ENCODE data around the gene NRTN. TPM values are rescaled to one million over a fixed set of nuclear protein-coding genes. Genes with fewer than 3 reads are reported as not detected.
A peak's percentile ranks its signal among the peaks of the same experiment; 100 is the strongest.
"Not testable (repeated sequence)": the region's sequence is repeated elsewhere in the genome, so short reads cannot be mapped to it uniquely, and the experiment has no call there.

NRTN gene
- 0.23 and 0.44 TPM in 2 replicates for total RNA-seq

- intact Hi-C loops (cut with micrococcal nuclease), result loop anchor here (1.0 to 10.0 kb wide), 5 partner anchors 14 to 218 kb away; partner anchors contain the start of gene VMAC
- DNase-seq (ENCODE audit: low spot score), result no peak
- Mint-ChIP-seq H3K9me3 (no peaks in the 10 kb centered on the region), H3K4me3 (peak within 1 kb of the TSS; percentile 80), H3K36me3 (ENCODE audit: low read depth) (no peaks in the 10 kb centered on the region), H3K4me1 (ENCODE audit: low read depth) (peaks cover 13% of the 10 kb centered on the region), H3K27ac (peak within 1 kb of the TSS; percentile 63), H3K27me3 (ENCODE audit: insufficient read depth) (peaks cover 32% of the 10 kb centered on the region)
Observed at GRCh38 chr19:5804516-5805461, at the start of gene NRTN. NRTN (plus strand) TSS chr19:5805067; CDS start chr19:5824166, 19,099 bp downstream.

- Mint-ChIP-seq H3K9me3 (no peaks in the 10 kb centered on the region), H3K4me1 (ENCODE audit: low read depth) (no peaks in the 10 kb centered on the region), H3K36me3 (ENCODE audit: low read depth) (no peaks in the 10 kb centered on the region), H3K4me3 (no peak overlapping the region), H3K27me3 (ENCODE audit: insufficient read depth) (peaks cover 2% of the 10 kb centered on the region), H3K27ac (no peak overlapping the region)
- intact Hi-C loops (cut with micrococcal nuclease), result no loop called here
- DNase-seq (ENCODE audit: low spot score), result no peak
Observed at GRCh38 chr19:5762608-5763217, 42.2 kb upstream of the NRTN start.

GRCh38 chr19:5765220-5765619 is 39.6 kb upstream of the NRTN start:
- Mint-ChIP-seq H3K36me3 (ENCODE audit: low read depth) (no peaks in the 10 kb centered on the region), H3K27me3 (ENCODE audit: insufficient read depth) (peaks cover 2% of the 10 kb centered on the region), H3K27ac (no peak overlapping the region), H3K4me3 (no peak overlapping the region), H3K4me1 (ENCODE audit: low read depth) (no peaks in the 10 kb centered on the region), H3K9me3 (no peaks in the 10 kb centered on the region)
- DNase-seq (ENCODE audit: low spot score), result no peak
- intact Hi-C loops (cut with micrococcal nuclease), result no loop called here

- intact Hi-C loops (cut with micrococcal nuclease), result no loop called here
- H3K27ac Mint-ChIP-seq, result no peak overlapping the region
Observed at GRCh38 chr19:5767949-5768348, 36.9 kb upstream of the NRTN start.

GRCh38 chr19:5772416-5772815 is 32.5 kb upstream of the NRTN start:
- H3K4me3 Mint-ChIP-seq, result no peak overlapping the region
- H3K27me3 Mint-ChIP-seq (ENCODE audit: insufficient read depth), result no peaks in the 10 kb centered on the region
- no peaks in the 10 kb centered on the region for H3K9me3 Mint-ChIP-seq
- H3K36me3 Mint-ChIP-seq (ENCODE audit: low read depth), result no peaks in the 10 kb centered on the region
- H3K27ac Mint-ChIP-seq, result no peak overlapping the region
- H3K4me1 Mint-ChIP-seq (ENCODE audit: low read depth), result no peaks in the 10 kb centered on the region
- intact Hi-C loops (cut with micrococcal nuclease), result no loop called here
- no peak for DNase-seq (ENCODE audit: low spot score)

More at GRCh38 chr19:5767949-5768348, 36.9 kb upstream of the NRTN start:
- Mint-ChIP-seq H3K36me3 (ENCODE audit: low read depth) (no peaks in the 10 kb centered on the region), H3K4me1 (ENCODE audit: low read depth) (no peaks in the 10 kb centered on the region), H3K9me3 (no peaks in the 10 kb centered on the region), H3K4me3 (no peak overlapping the region), H3K27me3 (ENCODE audit: insufficient read depth) (no peaks in the 10 kb centered on the region)
- no peak for DNase-seq (ENCODE audit: low spot score)

- no peaks in the 10 kb centered on the region for H3K9me3 Mint-ChIP-seq
- H3K36me3 Mint-ChIP-seq (ENCODE audit: low read depth), result no peaks in the 10 kb centered on the region
- H3K4me1 Mint-ChIP-seq (ENCODE audit: low read depth), result no peaks in the 10 kb centered on the region
- intact Hi-C loops (cut with micrococcal nuclease), result no loop called here
- no peak overlapping the region for H3K4me3 Mint-ChIP-seq
- H3K27ac Mint-ChIP-seq, result no peak overlapping the region
- no peak for DNase-seq (ENCODE audit: low spot score)
- H3K27me3 Mint-ChIP-seq (ENCODE audit: insufficient read depth), result no peaks in the 10 kb centered on the region
Observed at GRCh38 chr19:5773276-5773675, 31.6 kb upstream of the NRTN start.

GRCh38 chr19:5774921-5775320 is 29.9 kb upstream of the NRTN start:
- Mint-ChIP-seq H3K27me3 (ENCODE audit: insufficient read depth) (no peaks in the 10 kb centered on the region), H3K4me1 (ENCODE audit: low read depth) (no peaks in the 10 kb centered on the region), H3K4me3 (no peak overlapping the region), H3K36me3 (ENCODE audit: low read depth) (no peaks in the 10 kb centered on the region), H3K27ac (no peak overlapping the region), H3K9me3 (no peaks in the 10 kb centered on the region)
- intact Hi-C loops (cut with micrococcal nuclease), result no loop called here
- DNase-seq (ENCODE audit: low spot score), result no peak

GRCh38 chr19:5775668-5776309 is 29.1 kb upstream of the NRTN start:
- Mint-ChIP-seq H3K9me3 (no peaks in the 10 kb centered on the region), H3K27me3 (ENCODE audit: insufficient read depth) (no peaks in the 10 kb centered on the region)

GRCh38 chr19:5778402-5778801 is 26.5 kb upstream of the NRTN start:
- H3K27ac Mint-ChIP-seq, result no peak overlapping the region
- no peaks in the 10 kb centered on the region for H3K9me3 Mint-ChIP-seq
- H3K4me3 Mint-ChIP-seq, result no peak overlapping the region
- no peaks in the 10 kb centered on the region for H3K27me3 Mint-ChIP-seq (ENCODE audit: insufficient read depth)
- H3K4me1 Mint-ChIP-seq (ENCODE audit: low read depth), result no peaks in the 10 kb centered on the region
- H3K36me3 Mint-ChIP-seq (ENCODE audit: low read depth), result no peaks in the 10 kb centered on the region
- DNase-seq (ENCODE audit: low spot score), result no peak
- intact Hi-C loops (cut with micrococcal nuclease), result no loop called here

More at GRCh38 chr19:5775668-5776309, 29.1 kb upstream of the NRTN start:
- H3K4me1 Mint-ChIP-seq (ENCODE audit: low read depth), result no peaks in the 10 kb centered on the region
- H3K27ac Mint-ChIP-seq, result no peak overlapping the region
- H3K36me3 Mint-ChIP-seq (ENCODE audit: low read depth), result no peaks in the 10 kb centered on the region
- intact Hi-C loops (cut with micrococcal nuclease), result no loop called here
- H3K4me3 Mint-ChIP-seq, result no peak overlapping the region
- no peak for DNase-seq (ENCODE audit: low spot score)

GRCh38 chr19:5780916-5781315 is 24.0 kb upstream of the NRTN start:
- intact Hi-C loops (cut with micrococcal nuclease); H3K9me3 Mint-ChIP-seq; H3K4me1 Mint-ChIP-seq (ENCODE audit: low read depth); DNase-seq (ENCODE audit: low spot score); H3K4me3 Mint-ChIP-seq; H3K27ac Mint-ChIP-seq; H3K36me3 Mint-ChIP-seq (ENCODE audit: low read depth); H3K27me3 Mint-ChIP-seq (ENCODE audit: insufficient read depth): not testable (repeated sequence)

GRCh38 chr19:5782322-5782721 is 22.5 kb upstream of the NRTN start:
- intact Hi-C loops (cut with micrococcal nuclease), result no loop called here

GRCh38 chr19:5782945-5783919 is 21.6 kb upstream of the NRTN start:
- H3K4me3 Mint-ChIP-seq, result no peak overlapping the region
- intact Hi-C loops (cut with micrococcal nuclease), result no loop called here
- no peaks in the 10 kb centered on the region for H3K9me3 Mint-ChIP-seq
- H3K36me3 Mint-ChIP-seq (ENCODE audit: low read depth), result peaks cover 14% of the 10 kb centered on the region
- no peaks in the 10 kb centered on the region for H3K4me1 Mint-ChIP-seq (ENCODE audit: low read depth)
- no peak for DNase-seq (ENCODE audit: low spot score)
- H3K27me3 Mint-ChIP-seq (ENCODE audit: insufficient read depth), result no peaks in the 10 kb centered on the region
- no peak overlapping the region for H3K27ac Mint-ChIP-seq

More at GRCh38 chr19:5782322-5782721, 22.5 kb upstream of the NRTN start:
- no peaks in the 10 kb centered on the region for H3K27me3 Mint-ChIP-seq (ENCODE audit: insufficient read depth)
- no peak overlapping the region for H3K4me3 Mint-ChIP-seq
- no peak overlapping the region for H3K27ac Mint-ChIP-seq
- peaks cover 11% of the 10 kb centered on the region for H3K36me3 Mint-ChIP-seq (ENCODE audit: low read depth)
- no peaks in the 10 kb centered on the region for H3K4me1 Mint-ChIP-seq (ENCODE audit: low read depth)
- DNase-seq (ENCODE audit: low spot score), result no peak
- no peaks in the 10 kb centered on the region for H3K9me3 Mint-ChIP-seq

All from activated T-helper 1 cell treated with anti-CD3 and anti-CD28 coated beads, Interleukin-12 subunit alpha, Interleukin-12 subunit beta, Interleukin-2, Interleukin-4 antibody, amounts not matched to agents 30 ng/mL and 10 ng/mL and 1 ng/mL, durations not matched to agents 14 hours and 24 hours and 36 hours (primary cell).